Measurements from ENCODE around the gene C10orf90. TPM values are rescaled to one million over a fixed set of nuclear protein-coding genes. Genes with fewer than 3 reads are reported as not detected.
"Not testable (repeated sequence)": the region's sequence is repeated elsewhere in the genome, so short reads cannot be mapped to it uniquely, and the experiment has no call there.

Gene C10orf90
- total RNA-seq, 1 donor from 2014 or later = 0.72 TPM

DNA sequence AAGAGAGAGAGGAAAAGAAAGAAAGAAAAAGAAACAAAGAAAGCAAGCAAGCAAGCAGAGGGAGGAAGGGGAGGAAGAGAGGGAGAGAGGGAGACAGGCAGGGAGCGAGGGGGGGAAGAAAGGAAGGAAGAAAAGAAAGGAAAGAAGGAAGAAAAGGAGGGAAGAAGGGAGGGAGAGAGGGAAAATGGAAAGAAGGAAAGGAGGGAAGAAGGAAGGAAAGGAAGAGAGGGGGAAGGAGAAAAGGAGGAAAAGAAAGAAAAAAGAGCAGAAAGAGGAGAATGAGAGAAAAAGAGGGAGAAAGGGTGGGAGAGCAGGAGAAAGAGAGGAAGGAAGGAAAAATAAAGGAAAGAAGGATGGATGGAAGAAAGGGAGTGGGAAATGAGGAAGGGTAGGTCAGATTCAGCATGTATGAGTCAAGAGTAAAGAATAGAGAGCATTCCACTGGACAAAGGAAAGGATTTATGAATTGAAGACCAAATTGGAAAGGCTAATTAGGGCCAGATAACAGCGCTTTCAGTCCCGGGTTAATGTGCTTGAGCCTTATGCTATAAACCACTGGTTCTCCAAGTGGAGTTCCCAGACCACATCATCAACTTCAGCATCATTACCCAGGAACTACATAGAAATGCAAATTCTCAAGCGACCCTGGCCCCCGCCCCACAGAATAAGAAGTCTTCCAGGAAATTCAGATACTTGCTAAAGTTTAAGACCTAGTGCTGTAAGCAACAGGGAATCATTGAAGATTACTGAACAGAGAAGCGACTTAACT, 85.1 kb downstream of the C10orf90 start:
- no peak for DNase-seq (ENCODE audit: low read depth)

DNA sequence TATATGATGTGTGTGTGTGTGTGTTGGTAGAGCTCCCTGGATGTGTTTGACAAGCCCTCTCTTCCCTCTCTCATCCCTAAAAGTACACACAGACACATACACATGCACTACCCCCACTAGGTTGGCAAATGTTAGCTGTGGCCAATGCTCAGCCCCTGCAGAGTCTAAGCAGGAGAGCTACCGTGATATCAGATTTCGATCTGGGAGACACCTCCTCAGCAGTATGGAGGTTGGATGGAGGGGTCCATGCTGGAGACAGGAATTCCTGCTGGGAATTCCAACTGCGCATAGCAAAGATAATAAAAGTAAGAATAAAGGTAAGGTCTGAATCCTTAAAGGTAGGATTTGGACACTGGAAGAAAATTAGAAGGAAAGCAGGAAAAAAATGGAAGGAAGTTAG, 85.7 kb downstream of the C10orf90 start:
- no peak for DNase-seq (ENCODE audit: low read depth)

DNA sequence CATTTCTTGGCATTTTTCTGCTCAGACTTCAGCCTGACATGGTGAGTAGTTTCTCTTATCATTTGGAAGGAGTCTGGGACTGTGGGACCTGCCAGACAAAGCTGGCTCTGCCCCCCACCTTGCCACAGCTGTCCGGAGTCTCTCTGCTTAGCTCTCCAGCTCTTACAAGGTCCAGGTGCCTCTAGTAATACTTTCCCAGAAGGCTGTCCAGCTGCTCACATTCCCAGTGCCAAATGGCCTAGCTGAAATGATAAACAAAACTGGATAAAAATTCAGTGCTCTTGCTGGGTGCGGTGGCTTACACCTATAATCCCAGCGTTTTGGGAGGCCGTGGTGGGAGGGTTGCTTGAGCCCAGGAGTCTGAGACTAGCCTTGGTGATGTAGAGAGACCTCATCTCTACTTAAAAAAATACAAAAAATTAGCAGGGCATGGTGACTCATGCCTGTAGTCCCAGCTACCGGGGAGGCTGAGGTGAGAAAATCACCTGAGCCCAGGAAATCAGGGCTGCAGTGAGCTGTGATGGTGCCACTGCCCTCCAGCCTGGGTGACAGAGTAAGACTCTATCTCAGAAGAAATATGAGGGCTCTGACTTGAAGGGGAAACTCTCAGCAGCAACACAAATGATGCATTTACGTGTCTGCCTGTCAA, 86.8 kb downstream of the C10orf90 start:
- DNase-seq (ENCODE audit: low read depth) = no peak

DNA sequence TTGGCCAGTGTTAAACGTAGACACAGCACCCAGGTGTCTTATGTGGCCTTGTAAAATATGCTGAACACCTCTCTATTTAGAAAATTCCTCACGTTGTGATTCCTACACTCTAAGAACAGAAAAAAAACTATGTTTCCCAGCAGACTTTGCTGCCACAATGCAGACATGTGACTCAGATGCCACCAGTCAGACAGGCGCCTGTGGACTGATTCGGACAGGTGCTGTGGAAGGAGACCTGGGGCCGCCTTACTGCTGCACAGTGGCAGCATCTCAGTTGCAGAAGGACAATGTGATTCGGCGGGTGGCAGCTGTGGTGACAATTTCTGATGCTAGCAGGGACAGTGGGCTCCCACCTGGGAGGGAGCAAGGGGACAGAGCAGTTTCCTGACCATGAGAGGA, 88.8 kb downstream of the C10orf90 start:
- no peak for DNase-seq (ENCODE audit: low read depth)

DNA sequence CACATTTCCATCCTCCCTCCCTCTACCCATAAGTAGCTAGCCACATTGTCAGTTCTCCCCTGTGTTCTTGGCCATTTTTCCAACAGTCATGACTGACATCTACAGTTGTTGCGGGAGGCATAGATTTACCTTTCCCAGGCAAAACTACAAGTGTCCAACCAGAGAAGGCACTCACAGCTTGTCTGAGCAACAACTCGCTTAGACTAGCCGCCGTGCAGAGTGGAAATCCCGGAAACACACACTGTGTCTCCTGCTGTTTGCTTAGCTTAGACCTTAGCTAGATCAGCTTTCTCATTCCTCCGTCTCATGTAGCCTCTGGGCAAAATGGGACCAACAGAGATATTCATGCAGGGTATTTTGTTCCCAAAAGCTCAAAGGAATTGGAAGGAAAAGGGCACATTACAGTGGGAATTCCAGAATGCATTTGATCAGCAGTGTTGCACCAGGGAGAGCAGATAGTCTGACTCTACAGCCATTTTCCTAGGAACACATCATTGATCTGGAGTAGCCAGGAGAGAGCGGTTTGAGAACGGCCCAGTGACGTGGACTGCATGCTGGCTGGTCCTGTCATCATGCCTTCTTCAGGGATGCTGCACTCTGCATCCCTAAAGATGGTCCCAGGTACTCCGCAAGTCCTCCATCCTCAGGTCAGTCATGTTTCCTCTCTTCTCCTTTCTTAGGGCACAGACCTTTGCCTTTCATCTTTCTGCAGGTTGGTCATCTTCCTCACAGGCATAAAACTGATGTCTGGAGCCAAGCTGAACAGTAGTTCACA, 89.4 kb downstream of the C10orf90 start:
- no peak for DNase-seq (ENCODE audit: low read depth)

DNA sequence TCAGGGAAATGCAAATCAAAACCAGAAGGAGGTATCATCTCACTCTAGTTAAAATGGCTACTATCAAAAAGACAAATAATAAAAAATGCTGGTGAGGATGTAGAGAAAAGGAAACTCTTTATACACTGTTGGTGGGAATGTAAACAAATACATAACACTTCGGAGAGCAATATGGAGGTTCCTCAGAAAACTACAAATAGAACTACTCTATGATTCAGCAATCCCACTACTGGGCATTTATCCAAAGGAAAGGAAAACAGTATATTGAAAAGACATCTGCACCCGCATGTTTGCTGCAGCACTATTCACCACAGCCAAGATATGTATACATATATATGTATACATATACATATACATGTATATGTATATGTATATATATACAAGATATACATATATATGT, 94.2 kb downstream of the C10orf90 start:
- DNase-seq (ENCODE audit: low read depth) = no peak

DNA sequence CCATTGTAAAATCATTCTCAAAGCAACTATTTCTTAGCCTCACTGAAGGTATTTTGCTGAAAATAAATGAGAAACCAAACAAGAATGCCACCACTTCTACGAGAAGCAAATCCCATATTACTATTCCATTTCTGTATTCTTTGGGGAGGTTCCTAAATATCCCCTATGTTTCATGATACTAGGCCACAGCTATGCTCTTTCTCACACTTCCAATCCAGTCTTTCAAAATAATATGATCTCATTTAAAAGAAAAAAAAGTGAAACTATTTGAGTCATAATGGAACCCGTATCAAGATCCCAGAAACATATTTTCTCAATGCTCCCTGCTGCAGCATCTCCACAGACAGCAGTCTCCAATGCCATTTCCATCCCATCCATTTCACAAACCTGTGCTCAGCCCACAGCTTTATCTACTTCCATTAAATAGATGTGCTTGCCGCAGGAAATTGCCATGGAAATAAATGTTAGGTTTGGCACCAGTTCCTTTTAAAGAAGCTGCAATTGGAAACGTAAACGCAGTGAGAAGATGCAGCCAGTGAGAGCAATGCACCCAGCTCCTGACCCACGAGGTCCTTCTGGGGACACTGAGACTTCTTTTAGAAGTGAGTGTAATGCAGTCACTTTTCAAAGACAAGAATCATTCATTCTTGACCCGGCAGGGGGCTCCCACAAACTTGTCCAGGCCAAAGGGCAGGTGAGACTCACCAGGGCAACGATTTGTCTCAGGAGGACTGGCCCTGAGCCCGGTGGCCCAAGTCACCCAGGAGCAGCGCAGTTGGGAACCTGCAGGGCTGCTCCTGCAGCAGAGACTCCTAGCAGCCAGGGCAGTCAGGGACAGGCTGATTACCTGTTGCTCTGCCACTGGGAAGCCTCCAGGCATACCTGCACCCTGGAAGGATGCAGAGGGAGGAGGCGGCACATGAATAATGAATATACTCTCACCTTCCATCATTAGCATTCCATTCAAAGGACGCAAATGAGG, 99.6 kb downstream of the C10orf90 start:
- DNase-seq (ENCODE audit: low read depth) = no peak

DNA sequence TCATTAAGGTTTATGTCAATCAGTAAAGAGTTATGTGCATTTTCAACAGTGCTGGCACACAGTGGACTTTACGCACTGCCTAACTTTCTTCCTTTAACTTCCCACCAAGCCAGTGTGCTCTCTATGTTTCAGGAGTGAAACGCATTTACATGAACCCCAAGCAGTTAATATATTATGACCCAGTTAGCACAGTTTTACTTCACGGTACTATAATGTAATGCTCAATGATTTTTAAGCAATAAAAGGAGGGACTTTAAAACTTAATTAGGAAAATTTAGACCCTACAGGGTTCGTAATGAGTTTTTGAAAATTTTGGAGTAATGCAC, 100.3 kb downstream of the C10orf90 start:
- DNase-seq (ENCODE audit: low read depth) = no peak

DNA sequence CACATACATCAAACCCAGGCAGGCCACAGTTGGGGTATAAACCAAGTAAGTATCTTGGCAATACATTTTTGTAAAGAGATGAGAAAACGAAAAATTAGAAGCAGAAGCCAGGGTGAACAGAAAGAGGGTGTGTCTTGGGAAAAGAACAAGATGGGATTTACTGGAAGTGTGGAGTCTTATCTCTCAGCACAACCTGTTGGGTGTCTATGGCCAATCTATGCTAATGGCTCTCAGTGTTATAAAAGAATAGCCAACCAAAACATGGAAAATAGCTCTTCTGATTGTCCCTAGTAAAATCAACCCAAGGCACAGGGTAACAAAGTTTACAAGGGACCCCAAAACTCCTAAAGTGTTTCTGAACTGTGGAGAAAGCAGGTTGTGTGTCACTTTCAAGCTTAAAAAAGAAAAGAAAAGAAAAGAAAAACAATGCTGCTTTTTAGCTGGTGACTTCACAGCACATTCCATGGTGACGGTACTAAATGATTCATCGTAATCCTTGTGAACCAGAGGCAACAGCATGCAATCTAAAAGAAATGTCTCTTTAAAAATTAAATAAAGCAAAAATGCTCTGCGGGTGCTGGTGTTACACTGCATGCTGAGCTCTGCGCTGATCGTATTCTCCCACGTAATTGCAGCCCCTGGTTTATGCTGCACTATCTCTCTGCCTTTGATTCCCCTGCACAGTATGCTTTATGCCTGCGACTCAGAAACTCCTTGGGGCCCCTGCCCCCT, 100.8 kb downstream of the C10orf90 start:
- peak; percentile 40 for DNase-seq (ENCODE audit: low read depth)

DNA sequence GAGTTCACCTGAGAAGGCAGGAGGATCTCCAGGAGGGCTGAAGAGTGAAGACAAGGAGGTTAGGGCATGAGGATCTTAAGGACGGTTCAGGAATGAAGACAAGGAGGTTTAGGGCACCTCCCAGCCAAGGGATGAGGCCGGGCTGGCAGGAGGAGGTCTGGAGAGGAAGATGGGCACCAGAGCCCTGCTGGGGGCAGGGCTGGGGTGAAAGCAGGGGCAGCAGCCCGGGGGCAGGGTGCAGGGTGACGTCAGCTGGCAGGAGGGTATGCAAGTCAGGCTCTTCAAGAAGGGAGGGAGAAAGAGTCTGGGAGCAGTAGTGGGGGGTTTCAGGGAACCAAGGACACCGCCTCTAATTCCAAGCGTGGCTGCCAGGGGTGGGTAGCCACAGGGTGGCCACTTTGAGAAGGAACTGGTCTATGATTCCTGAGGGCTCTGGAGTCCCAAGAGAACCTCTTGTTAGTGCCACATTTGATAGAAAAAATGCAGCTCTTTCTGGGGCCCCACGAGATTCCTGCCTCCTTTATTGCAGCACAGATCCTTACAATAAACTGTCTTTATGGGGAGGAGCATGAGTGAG, 101.6 kb downstream of the C10orf90 start:
- no peak for DNase-seq (ENCODE audit: low read depth)

DNA sequence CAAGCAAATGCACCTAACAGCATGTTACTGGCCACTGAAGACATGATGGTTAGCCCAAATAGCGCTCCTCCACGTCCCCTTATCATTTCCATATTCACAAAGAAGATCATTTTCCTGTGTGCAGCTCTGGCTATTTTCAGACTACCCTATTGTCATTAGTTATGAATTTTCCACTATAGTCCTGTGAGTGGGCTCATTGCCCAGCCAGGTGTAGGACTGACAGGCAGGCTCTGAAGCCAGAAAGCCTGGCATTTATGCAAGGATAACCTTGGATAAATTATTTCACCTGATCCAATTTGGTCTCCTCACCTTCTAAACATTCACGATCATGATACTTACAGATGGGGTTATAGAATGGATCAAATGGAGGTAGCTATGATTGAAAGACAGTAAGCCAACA, 104.6 kb downstream of the C10orf90 start:
- DNase-seq (ENCODE audit: low read depth) = no peak

DNA sequence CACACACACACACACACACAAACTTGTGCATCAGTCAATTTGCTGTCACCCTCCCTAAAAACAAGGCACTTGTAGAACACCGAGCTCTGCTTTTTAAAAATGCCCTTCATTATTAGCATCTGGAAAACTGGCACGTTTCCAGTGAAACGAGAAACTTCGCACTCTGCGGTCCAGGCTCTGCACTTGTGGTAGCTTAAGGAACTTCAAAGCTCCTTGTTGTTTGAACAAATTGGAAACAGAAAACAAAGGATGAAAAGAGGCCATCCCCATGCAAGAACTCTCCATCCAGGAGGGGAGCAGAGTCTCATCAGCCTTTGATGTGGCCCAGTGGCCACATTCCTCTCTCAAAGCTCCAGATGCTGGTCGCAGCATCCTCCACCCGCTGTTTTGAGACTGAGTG, 105.1 kb downstream of the C10orf90 start:
- DNase-seq (ENCODE audit: low read depth) = peak; percentile 40

DNA sequence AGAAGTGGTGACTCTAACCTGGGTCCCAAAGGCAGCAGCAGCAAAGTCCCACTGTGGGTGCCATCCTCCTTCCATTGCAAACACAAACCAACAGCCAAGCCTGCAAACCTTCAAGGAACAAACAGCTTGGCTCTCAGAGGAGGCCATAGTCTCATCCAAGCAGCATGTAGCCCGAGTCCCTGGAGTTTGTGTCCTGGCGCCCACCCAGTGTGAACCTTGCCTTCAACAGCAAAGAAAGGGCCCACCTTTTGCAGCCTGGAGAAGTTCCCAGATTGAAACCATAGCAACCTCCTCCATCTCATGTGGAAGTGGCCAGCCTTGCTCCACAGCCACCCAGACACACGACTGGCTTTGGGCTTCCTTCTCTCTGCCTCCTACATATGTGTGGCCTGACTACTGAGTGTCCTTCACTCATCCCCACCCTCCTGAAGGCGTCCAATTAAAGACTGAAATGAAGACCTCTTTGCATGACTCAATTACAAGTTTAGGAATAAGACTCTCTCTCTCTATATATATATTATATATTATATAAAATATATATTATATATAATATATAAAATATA, 106.1 kb downstream of the C10orf90 start:
- no peak for DNase-seq (ENCODE audit: low read depth)

DNA sequence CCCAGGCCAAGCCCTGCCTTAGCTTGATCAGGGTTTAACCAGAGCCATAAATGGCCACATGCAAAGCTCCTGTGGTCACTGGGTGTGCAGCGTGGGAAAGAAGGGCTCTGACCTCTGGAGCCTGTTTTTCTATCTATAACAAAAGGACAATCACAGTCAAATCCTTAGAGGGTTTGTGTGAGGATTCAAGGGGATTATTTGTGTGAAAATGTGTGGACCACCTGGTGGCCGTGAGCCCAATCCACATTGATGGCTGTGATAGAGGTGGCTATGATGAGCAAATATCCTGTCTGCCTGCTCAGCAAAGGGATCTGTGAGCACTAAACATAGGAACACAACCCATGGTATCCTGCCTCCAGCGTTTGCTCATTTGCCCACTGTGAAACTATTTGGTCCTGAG, 107.1 kb downstream of the C10orf90 start:
- peak; percentile 28 for DNase-seq (ENCODE audit: low read depth)

DNA sequence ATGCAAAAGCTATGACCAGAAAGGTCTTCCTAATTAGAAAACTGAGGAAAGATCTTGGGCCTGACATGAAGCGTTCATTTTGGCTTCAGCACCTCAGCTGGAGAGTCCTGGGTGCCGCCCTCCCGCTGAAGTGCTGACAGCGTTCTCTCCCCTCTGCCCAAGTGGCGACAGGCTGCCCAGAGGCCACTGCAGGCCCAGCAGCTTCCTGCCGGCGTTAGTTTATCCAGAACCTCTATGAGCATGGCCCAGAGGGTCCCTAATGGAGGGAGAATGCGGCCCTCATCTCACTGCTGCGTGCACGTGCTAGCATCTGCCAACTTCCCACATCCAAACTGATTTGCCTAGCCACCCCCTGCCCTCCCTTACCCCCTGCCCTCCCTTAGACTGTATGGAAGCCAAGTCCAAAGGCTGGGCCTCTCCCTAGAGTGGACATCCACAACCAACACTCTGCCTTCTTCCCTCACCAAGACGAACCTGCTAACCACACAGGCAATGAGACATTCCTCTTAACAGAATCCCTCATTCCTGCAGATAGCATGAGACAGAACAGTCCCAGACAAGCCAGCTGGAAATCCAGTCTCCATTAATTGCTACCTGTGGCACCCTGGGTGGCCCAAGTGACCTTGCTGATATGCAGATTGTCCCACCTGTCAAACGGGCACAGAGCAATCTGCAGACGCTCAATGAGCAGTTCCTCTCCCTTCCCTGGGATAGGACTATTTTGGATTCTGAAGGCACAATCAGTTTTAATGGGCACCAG, 108.4 kb downstream of the C10orf90 start:
- DNase-seq (ENCODE audit: low read depth) = no peak

DNA sequence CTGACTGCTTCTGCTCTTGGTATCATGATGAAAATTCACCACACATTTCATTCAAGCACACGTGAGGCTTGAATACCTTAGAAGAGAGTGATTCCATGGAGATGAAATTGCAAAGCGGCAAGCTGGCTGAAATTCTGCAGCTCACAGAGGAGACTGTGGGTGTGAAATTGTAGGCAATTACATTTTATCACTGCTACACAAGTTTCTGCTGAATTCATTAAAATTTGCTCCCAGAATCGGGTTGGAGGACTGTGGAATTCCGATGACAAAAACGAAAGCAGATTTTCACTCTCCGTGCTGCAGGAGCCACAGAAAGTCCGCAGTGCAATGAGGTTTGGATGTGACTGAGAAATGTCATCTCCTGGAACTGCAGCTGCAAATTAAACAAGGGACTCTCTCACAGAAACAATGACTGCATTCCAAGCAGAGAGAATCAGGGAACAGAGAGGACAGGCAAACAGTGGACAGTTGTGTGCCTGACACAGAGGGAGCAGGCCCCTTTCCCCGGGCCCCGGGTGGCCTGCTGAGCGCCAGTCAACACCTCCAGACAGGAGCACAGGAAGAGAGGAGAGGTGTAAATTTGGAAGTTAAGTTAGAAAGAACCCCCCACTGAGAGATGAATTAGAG, 109.1 kb downstream of the C10orf90 start:
- peak; percentile 7 for DNase-seq (ENCODE audit: low read depth)

DNA sequence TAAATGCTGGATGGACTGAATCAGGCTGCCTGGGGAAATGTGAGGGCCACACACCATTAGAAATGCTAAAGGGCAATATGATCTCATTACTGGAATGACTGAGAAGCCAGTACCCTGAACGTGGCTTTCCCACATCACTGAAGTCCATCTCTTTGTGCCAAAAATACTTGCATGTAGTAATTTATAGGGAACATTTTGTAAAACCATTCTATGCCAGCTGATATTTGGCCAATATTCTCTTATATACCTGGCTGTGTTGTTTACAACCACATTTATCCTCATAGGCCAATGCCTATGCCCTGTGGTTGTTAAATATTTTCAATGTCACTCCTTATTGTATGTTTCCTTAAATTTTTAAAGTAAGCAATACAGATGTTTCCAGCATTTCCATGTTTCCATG, 111.6 kb downstream of the C10orf90 start:
- peak; percentile 29 for DNase-seq (ENCODE audit: low read depth)

DNA sequence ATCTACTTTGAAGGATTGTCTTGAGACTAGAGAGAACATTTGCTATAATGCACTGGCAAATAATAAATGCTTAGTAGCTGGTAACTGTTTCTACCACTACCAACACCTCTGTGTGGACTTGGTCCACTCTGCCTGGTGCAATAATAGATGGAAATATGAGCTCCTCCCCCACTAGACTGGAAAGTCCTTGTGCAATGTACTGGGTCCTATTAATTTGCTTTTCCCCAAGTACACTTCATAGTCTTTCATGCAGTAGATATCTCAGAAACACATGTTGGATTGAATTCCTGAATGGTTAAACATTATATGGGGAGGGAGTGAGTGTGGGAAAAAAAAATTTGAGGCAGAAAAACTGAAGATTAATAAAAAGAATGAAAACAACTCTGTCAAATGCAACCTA, 119.3 kb downstream of the C10orf90 start:
- DNase-seq (ENCODE audit: low read depth) = no peak

DNA sequence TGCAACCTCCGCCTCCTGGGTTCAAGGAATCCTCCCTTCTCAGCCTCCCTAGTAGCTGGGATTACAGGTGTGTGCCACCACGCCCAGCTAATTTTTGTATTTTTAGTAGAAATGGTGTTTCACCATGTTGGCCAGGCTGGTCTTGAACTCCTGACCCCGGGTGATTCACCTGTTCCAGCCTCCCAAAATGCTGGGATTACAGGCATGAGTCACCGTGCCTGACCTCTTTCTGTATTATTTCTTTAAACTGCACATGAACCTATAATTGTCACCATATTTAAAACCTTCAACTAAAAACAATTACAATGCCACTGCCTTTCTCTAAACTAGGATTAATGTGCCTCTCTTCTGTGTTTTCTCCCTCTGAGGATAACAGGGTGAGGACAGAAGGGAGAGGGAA, 119.9 kb downstream of the C10orf90 start:
- DNase-seq (ENCODE audit: low read depth) = not testable (repeated sequence)

Measured in myocyte (in vitro differentiated cells).